KBM-7 (cell line): ENCODE measurements around the gene ELMO1.
A peak's percentile ranks its signal among the peaks of the same experiment; 100 is the strongest.

Source experiments
- DNase-seq: peaks from one replicate; pipeline ENCODE4 v3.0.0-alpha.2; 2015
- in situ Hi-C: fragments of 300-500 bp; cut with MboI; formaldehyde crosslinking; loops from 2 replicates; pipeline ENCODE4 v1.14.3; 2020; ENCODE audit warnings: low sequenced_read_pairs, low pct_unique_long_range_greater_than_20kb, mixed read lengths

The ELMO1 gene

DNA sequence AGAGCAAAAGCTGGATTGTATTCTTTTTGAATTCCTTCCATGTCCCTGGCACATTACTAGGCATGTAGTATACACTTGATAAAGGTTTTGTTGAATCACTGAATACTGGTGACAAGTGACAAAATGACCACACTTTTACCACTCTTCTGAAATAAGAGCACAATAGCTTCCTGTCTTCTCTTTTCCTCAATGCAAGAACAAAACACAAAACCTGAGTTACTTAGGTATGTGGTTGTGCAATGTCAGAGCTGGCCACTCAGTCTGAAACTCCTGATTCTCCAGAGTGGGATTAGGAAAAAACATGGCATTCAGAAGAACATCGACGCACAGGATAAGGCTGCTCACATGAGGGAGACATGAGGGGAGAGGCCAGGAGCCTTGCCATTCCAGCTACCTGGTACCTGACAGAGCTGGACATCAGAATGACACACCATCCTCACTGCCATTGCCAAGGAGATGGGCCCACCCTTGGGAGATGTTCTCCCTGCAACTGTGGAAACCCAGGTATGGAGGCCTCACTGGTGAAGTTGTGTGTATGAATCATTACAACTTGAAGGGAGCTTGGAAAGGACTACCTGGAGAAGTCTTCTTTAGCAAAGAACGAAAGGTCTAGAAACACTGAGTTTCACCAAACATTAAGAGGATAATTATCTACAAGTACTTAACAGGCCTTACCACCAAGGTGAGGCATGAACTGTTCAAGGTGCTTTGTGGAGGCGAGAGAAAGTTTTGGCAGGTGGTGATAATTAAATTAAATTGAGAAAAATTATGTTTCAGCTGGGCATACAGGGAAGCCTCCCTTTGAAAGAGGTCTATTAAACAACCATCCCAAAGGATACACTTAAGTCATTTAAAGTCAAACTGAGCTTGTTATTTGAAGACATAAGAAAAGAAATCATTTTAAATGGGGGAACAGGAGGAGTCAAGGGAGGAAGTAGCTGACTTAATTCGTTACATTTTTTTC is 477.8 kb downstream of the ELMO1 start:
- in situ Hi-C loops: no loop called here
- DNase-seq: no peak

DNA sequence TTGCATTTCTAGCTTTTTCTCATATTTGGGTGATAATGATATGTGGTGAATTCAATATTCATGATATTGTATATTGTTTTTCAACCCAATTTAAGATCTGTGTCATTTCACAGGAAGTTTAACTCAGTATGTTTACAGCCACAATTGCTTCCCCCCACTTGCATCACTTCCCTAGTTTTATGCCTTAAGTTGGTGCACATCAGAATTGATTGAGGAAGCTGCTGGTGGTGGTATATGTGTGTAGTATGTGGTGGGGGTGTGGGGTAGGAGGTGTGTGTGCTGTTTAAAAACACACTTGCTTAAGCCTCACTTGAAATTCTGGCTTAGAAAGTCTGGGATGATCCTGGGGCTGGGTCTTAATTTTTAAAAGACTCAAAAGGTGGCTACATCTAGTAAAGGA is 479.3 kb downstream of the ELMO1 start:
- in situ Hi-C loops: no loop called here
- DNase-seq: peak; percentile 80

DNA sequence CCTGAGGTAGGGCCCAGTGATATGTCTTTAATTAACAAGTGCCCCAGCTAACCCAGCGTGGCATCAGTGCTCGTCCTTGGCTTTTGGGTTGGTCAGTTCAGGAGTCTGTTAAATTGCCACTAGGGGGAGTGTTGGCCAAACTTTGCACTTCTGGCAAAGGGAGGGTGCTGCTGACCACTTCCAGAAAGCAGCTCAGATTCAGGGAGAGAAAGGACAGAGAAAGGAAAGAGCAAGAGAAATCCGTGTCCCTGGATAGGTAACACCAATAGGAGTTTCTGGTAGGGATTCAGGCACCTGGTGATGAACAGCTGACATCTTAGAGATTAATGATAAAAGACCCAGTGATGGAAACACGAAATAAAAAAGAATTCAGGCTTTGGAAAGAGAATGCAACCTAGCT is 481.3 kb downstream of the ELMO1 start:
- in situ Hi-C loops: no loop called here
- DNase-seq: peak; percentile 36

DNA sequence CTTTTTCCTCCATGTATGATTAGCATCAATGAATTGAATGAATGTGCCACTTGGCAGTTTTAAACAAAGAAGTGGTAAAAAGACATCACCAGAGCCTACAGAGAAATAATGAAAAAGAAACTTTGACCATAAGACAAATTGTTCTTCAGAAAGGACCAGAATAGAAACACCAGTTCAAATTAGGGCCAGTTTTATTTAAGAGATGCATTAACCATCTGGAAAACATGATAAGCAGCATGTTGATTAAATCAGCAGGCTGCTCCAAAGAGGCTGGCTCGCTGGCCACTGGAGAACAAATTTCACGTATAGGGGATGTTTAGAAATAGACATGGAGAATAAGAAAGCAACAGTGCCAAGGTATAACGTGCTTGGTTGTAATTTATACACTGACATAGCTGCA is 482.0 kb downstream of the ELMO1 start:
- in situ Hi-C loops: no loop called here
- no peak for DNase-seq

DNA sequence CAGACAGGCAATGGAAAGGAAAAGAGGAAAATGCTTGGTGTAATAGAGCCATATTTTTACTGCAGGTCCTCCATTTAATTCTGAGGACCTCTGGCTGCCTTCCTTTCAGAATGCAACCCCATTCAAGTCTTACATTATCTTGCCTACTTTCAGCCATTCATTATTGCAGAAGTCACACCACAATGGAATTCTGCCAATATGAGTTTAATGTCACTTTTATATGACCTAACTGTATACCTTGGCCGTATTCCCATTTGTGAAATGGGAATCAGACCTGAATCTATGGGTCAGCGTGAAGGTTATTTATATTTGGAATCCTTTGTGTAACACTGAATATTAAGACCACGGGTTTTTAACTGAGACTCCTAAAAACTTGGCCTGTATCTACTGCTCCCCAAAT is 482.6 kb downstream of the ELMO1 start:
- DNase-seq: no peak
- in situ Hi-C loops: no loop called here

DNA sequence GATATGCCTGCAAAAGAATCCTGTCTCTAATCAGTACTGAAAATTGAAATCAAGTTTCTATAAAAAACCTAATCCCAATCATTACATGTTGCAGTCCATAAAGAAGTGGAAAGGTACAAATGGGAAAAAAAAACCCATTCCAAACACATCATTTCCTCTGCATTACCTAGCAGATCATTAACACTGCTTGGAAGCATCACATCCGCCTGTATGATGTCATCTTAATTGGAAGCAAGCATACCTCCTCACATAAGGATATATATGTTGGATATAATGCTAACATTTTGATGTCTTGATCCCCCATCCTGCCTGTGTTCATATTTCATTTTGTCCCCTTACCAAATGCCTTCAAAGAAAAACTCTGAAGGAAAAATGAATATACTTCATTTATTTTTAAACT is 483.0 kb downstream of the ELMO1 start:
- in situ Hi-C loops: no loop called here

DNA sequence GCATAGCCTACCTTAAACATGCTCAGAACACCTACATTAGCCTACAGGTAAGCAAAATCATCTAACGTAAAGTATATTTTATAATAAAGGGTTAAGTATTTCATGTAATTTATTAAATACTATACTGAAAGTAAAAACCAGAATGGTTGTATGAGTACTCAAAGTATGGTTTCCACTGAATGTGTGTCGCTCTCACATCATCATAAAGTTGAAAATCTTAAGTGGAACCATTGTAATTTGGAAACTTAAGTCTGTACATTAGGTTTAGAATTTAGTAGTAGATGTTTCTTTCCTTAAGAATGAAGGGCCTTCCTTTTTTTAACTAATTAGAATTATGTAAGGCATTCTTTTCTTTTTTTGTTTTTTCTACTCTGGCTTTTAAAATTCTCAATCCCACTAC is 484.4 kb downstream of the ELMO1 start:
- DNase-seq: no peak
- in situ Hi-C loops: no loop called here

More for the DNA sequence above, 483.0 kb downstream of the ELMO1 start:
- no peak for DNase-seq

DNA sequence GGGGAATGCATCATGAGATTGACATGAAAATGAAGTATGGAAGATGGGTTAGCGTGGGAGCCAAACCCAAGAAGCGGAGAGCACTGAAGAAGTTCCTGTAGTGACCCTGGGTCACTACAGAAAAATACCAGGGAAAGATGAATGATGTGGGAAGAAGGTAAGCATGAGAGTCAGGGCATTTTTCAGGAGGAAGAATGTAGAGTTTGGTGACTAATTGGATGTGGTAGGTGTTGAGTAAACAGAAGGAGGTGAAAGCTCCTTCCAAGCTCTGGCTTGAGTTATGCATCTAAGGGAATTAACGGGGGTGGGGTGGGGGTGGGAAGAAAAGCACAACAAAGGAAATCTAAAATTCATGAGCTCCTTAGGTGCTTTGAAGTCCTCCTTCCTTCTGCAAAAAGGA is 486.3 kb downstream of the ELMO1 start:
- in situ Hi-C loops: no loop called here
- DNase-seq: no peak

DNA sequence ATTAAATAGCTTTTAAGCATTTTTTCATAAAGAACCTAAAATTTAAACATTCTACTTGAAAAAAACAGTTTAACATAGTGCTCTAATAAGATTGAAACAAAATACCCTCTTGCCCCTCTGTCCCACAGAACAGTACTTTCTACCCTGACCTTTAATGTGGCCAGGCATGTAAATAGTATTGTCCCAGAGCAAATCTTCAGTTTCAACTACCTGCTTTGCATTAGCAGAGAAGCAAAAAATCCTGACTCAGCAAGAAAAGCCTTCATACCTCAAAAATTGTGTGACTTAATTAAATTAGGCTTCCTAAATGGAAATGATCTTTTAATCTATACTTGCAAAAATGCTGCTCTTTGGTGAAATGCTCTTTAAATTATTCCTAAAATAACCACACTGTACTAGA is 487.0 kb downstream of the ELMO1 start:
- no peak for DNase-seq
- in situ Hi-C loops: no loop called here

DNA sequence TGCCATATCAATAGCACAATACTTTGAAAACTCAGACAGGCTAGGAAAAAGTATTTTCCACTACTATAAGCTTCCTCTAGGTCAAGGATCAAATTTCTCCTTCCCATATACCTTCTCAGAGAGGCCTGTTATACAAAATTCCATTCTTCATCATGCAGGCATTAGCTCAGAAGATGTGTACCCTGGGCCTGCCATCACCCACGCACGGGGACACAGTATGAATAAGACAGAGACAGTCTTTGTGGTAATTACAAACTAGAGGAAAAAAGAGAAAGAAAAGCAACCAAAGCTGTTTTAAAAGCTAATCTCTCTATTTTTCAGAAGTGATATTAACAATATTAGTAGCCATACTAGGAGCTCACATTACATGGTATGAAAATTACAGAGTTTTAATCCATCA is 487.6 kb downstream of the ELMO1 start:
- DNase-seq: no peak
- in situ Hi-C loops: no loop called here

DNA sequence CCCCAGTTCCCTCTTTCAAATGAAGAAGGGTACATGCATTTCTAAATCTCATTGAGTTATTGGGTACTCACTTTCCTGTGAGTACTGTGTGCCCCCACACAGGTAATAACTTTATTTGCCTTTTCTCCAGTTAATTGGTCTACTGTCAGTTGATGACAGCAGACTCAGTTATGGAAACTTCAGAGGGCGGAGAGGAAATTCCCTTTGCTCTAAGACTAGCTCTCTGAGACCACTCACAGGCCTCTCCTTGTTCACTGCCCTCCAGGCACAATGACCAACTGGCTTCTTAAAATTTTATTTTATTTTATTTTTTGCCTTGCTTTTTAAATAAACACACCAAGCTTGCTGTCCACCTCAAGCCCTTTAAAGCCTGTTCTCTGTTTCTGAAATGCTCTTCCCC is 488.6 kb downstream of the ELMO1 start:
- in situ Hi-C loops: no loop called here
- DNase-seq: no peak

DNA sequence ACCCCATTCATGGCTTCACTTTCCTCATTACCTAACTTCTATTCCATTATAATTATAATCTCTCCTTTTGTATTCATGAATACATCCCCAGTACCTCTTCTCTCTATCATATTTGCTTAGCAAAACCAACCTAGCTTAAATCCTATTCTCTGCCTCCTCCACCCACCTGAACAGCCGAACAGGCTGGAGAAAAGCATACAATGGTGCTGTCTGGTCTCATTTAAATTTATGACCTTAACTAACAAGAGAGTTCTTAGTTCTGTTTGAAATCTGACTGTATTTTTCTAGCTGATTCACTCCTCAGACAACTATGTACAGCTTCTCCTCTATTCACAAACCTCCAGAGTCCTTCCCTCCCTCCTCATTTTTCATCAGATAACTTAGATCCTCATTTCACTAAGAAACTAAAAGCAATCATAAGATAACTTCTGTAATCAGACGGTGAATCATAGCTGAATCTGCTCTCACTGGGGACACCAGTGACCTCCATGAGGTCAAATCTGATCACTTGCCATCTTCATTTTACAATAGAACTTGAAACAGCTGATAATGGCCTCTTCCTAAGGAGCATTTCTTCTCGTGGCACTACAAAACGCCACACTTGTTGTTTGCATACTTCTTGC is 490.4 kb downstream of the ELMO1 start:
- in situ Hi-C loops: no loop called here
- DNase-seq: no peak

DNA sequence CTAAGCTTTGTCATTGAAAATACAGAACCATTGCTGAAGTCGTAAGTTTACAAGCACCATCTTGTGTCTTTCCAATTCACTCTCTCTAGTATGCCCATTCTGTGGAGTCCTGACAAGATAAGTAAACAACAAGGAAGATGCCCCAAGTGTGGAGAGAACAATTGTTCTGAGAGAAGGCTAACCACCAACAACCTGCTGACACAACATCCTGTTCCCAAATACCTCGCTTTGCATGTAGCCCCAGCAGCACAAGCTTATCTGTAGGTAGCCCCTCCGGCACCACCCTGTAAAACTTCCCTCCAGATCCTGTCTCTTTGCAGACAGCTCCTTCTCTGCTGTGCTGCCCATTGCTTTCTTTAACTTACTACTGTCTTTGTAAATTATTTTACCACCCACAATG is 491.0 kb downstream of the ELMO1 start:
- in situ Hi-C loops: no loop called here
- DNase-seq: no peak

DNA sequence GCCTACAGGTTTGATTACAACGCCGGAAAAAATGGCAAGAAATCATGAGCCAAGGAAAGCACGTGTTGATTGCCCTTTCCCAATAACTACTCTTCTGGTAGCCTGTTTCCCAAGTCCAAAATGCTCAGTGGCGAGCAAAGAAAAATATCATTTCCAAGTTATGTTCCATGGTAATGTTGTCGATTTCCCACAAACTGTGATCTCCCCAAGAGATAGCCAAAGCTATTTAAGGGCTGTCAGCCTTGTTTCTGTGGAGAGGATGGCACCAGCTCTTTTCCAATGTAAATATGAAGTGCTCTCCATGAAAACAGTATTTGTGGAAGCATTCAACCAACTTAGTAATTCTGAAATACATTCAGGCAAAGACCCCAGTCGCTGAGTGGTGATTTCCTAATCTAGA is 491.9 kb downstream of the ELMO1 start:
- in situ Hi-C loops: no loop called here
- no peak for DNase-seq

DNA sequence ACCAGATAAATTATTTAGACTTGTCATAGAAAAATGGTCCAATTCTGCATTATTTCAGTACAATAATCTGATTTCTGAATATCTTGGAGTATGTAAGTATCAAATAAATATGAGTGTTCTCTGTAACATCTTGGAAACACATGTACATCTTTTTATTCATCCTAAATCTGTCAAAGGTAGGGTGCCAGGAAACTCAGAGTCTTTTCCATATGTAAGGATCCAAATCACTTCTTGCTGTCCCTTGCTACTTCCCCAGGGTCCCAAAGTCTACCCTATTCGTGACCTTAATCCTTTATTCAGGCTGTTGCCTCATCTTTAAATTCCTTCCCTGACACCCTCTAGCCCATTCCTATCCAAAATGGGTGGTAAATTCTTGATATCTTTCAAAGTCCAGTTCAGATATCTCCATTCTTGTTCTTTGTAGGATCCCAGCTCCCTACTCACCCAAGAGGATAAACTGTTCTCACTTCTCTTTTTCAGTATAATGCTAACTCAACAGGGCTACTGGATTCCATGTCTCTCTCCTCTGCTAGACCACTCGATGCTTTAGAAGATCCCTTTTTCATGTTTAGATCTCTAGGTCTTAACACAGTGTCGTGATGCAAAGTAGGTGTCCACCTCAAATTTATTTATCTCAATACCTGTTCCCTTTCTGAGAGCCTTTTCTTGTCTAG is 493.1 kb downstream of the ELMO1 start:
- in situ Hi-C loops: no loop called here

DNA sequence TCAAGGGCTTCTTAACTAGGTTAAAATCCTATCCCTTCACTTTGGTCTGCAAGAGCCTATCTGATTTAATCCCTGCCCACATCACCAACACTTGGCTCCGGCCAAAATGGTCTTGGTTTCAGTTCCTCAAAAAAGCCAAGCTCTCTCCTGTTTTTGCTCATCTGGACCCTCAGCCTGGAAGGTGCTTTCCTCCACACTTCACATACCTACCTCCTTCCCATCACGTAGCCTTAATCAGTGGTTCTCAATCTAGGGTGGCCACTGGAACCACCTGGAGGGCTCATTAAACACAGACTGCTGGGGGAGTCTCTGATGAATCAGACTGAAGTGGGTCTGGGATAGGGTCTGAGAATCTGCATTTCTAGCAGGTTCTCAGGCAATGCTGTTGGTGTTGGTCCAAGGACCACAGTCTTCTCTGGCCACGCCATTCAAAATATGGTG is 497.4 kb downstream of the ELMO1 start:
- in situ Hi-C loops: no loop called here
- no peak for DNase-seq

More for the DNA sequence above, 493.1 kb downstream of the ELMO1 start:
- DNase-seq: no peak

DNA sequence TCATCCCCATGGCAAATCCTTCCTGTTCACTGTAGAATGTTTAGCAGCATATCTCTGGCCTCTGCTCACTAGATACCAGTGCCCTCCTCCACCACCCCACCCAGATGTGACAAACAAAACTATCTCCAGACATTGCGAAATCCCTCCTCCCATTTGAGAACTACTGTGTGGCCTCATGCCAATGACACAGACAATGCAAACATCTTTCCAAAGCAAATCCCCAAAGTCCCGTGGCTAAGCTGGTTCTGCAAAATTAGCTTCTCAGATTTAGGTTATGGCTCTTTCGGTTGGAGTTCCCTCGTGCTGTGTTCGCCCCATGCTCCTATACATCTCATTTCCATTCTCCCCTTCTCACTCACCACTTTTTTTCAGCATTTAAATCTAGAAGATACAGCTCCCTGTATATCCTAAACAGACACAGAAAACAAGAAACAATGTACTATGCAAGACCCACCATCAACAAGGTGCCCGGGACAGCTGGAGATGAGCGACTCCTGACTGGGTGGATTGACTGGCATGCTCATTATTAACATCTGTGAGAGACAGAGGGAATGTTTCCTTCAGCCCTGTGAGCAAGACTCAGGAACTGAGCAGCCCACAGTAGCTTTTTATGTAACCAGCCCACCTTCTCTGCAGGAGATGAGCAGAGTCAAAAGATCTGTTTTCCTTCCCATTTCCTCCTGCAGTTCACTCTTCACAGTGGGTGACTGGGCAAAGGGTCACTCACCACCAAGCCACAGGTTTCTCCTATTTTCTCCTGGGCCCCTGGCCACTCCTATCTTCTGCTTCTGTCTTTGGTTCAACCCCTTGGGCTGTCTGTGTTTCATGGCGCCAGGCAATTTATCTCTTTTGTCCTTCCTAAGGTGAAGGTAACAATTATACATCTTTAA is 498.7 kb downstream of the ELMO1 start:
- in situ Hi-C loops: no loop called here
- peak; percentile 67 for DNase-seq

DNA sequence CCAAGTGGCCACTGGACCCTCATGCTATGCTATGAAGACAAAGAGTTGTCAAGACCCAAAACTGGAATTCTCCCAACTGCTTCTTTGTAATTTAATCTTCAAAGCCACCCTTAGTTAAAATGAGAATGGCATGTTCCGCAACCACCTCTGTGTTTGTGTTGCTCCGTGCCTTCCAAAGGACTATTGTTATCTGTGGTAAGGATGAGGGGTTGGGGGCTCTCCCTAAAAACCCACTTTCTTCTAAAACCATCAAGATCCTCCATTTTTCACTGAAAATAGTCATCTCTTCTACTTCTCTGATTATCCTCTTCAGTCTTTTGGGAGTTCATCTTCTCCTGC is 502.3 kb downstream of the ELMO1 start:
- in situ Hi-C loops: no loop called here
- no peak for DNase-seq
